Testis (tissue), 3 donors: ENCODE data around the gene RSPO3. TPM values are rescaled to one million over a fixed set of nuclear protein-coding genes. Genes with fewer than 3 reads are reported as not detected.

Source experiments
- DNase-seq: peaks from one replicate; pipeline ENCODE4 v3.0.0-alpha.2; 2019
- H3K27ac ChIP-seq, 2 donors: fragments of 200-600 bp; sonication (generic); one replicate each; pipeline ENCODE4 v1.5.1; 2019
- H3K27me3 ChIP-seq: fragments of 200-600 bp; sonication (generic); one replicate; pipeline ENCODE4 v1.5.1; 2019
- H3K36me3 ChIP-seq: fragments of 200-600 bp; sonication (generic); one replicate; pipeline ENCODE4 v1.5.1; 2017; ENCODE audit warnings: low read depth; ENCODE audit errors: missing control alignments
- H3K4me1 ChIP-seq: fragments of 200-600 bp; sonication (generic); one replicate; pipeline ENCODE4 v1.5.1; 2019
- H3K4me3 ChIP-seq, 2 donors: fragments of 200-600 bp; sonication (generic); one replicate each; pipeline ENCODE4 v1.5.1; 2017 to 2019
- H3K9me3 ChIP-seq: fragments of 200-600 bp; sonication (generic); one replicate; pipeline ENCODE4 v1.5.1; 2017
- POLR2A ChIP-seq: fragments of 450-650 bp; IDR thresholded peaks from one replicate; pipeline ENCODE4 v1.6.1; 2017; ENCODE audit warnings: antibody characterized with exemption, mild to moderate bottlenecking, moderate library complexity
- WGBS, 2 donors: methylation state at CpG; one replicate each; pipeline ENCODE4 v1.1.5; 2018; 5-methylcytosine and 5-hydroxymethylcytosine counted together
- intact Hi-C: fragments of 100-400 bp; cut with DNase I; formaldehyde crosslinking; loops from one replicate; pipeline ENCODE4 v1.15.1; 2023; ENCODE audit warnings: low total_unique reads
- polyA plus RNA-seq: library from polyadenylated mRNA; stranded (reverse); fragments of 350-450 nt; fragmentation: Illumina TruSeq; extraction: RNeasy Lipid Tissue Mini Kit (QIAGEN cat#74804); gene quantifications from one replicate; pipeline ENCODE4 v1.2.3, GENCODE V29; 2014; ENCODE audit warnings: low read depth, low replicate concordance; ENCODE audit not compliant: insufficient read depth
- total RNA-seq, 2 donors: library from RNA; depleted of rRNA; stranded (reverse); fragments of >200 nt; gene quantifications; one replicate each; pipeline ENCODE4 v1.2.3, GENCODE V29; 2016
- TF ChIP-seq, protein P1 (sequence below), 3 experiments: fragments of 450-650 bp in 2 of 3; fragments of 200-600 bp in 1 of 3; sonication (generic) in 1 of 3; IDR thresholded peaks; one replicate each; pipeline ENCODE4 v1.5.1; 2016 to 2019; ENCODE audit warnings: antibody characterized with exemption in 3 of 3, mild to moderate bottlenecking in 2 of 3, moderate library complexity in 1 of 3

RSPO3 gene
- total and polyA plus RNA-seq, 3 donors from 2014 or later = 0.06 to 6.6 (median 1.5) TPM

DNA sequence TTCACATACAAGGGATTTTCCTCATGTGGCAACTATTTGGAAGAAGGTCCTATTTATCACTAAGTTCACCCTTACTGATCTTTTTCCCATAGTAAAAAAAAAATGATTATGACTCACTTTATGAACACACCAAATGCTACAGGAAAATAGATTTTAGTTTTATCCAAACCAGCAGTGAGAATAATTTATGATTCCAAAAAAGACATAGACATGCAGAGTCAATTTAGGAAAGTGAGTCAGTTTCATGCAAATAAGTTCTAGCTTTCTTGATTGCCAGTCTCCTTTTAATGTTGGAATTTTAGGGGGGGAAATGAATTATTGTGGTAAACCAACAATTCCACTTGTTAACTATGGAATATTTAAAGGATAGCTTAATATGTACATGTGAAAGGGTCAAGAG is 84.2 kb downstream of the RSPO3 start:
- DNase-seq = no peak
- Histone ChIP-seq H3K4me3 (no peak overlapping the region), H3K9me3 (no peaks in the 10 kb centered on the region), H3K27ac (no peak overlapping the region), H3K27me3 (no peaks in the 10 kb centered on the region), H3K36me3 (no peaks in the 10 kb centered on the region), H3K4me1 (no peaks in the 10 kb centered on the region)
- TF ChIP-seq, protein P1, sequence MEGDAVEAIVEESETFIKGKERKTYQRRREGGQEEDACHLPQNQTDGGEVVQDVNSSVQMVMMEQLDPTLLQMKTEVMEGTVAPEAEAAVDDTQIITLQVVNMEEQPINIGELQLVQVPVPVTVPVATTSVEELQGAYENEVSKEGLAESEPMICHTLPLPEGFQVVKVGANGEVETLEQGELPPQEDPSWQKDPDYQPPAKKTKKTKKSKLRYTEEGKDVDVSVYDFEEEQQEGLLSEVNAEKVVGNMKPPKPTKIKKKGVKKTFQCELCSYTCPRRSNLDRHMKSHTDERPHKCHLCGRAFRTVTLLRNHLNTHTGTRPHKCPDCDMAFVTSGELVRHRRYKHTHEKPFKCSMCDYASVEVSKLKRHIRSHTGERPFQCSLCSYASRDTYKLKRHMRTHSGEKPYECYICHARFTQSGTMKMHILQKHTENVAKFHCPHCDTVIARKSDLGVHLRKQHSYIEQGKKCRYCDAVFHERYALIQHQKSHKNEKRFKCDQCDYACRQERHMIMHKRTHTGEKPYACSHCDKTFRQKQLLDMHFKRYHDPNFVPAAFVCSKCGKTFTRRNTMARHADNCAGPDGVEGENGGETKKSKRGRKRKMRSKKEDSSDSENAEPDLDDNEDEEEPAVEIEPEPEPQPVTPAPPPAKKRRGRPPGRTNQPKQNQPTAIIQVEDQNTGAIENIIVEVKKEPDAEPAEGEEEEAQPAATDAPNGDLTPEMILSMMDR (IDR thresholded peaks at IDR 0.05) = no peak
- TF ChIP-seq POLR2A = no peak
- intact Hi-C loops = no loop called here

DNA sequence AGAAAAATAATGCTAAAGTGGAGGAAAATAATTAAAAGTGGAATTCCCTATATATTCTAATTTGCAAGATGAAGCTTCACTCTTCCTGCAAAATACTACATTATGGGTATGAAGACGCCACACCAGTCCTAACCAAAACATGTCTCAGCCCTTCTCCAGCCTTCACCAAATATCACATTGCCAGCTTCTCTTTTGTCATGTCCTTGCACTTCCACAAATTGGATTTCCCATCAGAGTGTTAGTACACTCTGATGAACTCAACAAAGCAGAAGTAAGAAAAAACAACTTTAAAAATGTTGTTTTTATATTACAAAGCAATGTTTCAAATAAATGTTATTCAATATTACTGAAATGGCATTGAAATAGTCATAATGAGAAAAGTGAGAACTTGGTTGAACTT is 85.8 kb downstream of the RSPO3 start:
- DNase-seq = no peak
- Histone ChIP-seq H3K4me1 (no peaks in the 10 kb centered on the region), H3K4me3 (no peak overlapping the region), H3K27me3 (no peaks in the 10 kb centered on the region), H3K36me3 (no peaks in the 10 kb centered on the region), H3K27ac (no peak overlapping the region), H3K9me3 (no peaks in the 10 kb centered on the region)
- WGBS, 2 donors = 93 to 97% methylated on average over 1 of the region's 1 CpG
- TF ChIP-seq POLR2A = no peak
- TF ChIP-seq, protein P1 (IDR thresholded peaks at IDR 0.05) = no peak
- intact Hi-C loops = no loop called here

GRCh38 chr6:127205036-127205435 is 86.6 kb downstream of the RSPO3 start:
- DNase-seq = no peak
- Histone ChIP-seq H3K27ac (no peak overlapping the region), H3K9me3 (no peaks in the 10 kb centered on the region), H3K36me3 (no peaks in the 10 kb centered on the region), H3K27me3 (no peaks in the 10 kb centered on the region), H3K4me1 (no peaks in the 10 kb centered on the region), H3K4me3 (no peak overlapping the region)
- TF ChIP-seq POLR2A = no peak
- TF ChIP-seq, protein P1 (IDR thresholded peaks at IDR 0.05) = no peak
- 81 to 84% methylated on average over 2 of the region's 2 CpGs for WGBS, 2 donors
- intact Hi-C loops = no loop called here

- intact Hi-C loops = no loop called here
- no peak overlapping the region for H3K27ac ChIP-seq
- no peak overlapping the region for H3K4me3 ChIP-seq
- H3K36me3 ChIP-seq = no peaks in the 10 kb centered on the region
- H3K9me3 ChIP-seq = no peaks in the 10 kb centered on the region
- no peaks in the 10 kb centered on the region for H3K27me3 ChIP-seq
- H3K4me1 ChIP-seq = no peaks in the 10 kb centered on the region
- no peak for TF ChIP-seq POLR2A
- TF ChIP-seq, protein P1 (IDR thresholded peaks at IDR 0.05) = no peak
- DNase-seq = no peak
These were observed 88.1 kb downstream of the RSPO3 start for GRCh38 chr6:127206531-127207095.

- intact Hi-C loops = no loop called here
- no peak for DNase-seq
- H3K27me3 ChIP-seq = no peaks in the 10 kb centered on the region
- 81 to 87% methylated on average over 4 of the region's 4 CpGs for WGBS, 2 donors
- H3K27ac ChIP-seq = no peak overlapping the region
- no peak overlapping the region for H3K4me3 ChIP-seq
- H3K36me3 ChIP-seq = no peaks in the 10 kb centered on the region
- TF ChIP-seq, protein P1 (IDR thresholded peaks at IDR 0.05) = no peak
- no peak for TF ChIP-seq POLR2A
- H3K4me1 ChIP-seq = no peaks in the 10 kb centered on the region
- H3K9me3 ChIP-seq = no peaks in the 10 kb centered on the region
These were observed 89.2 kb downstream of the RSPO3 start for GRCh38 chr6:127207591-127208120.
